Mesenchymal stem cell (in vitro differentiated cells and primary cell): Measurements from ENCODE around the gene ULK4.

ENCODE experiments used
- DNase-seq: peaks from one replicate; pipeline ENCODE4 v3.0.0-alpha.2; 2013
- H2AFZ ChIP-seq: one replicate; pipeline ENCODE4 v1.6.1; 2013; ENCODE audit warnings: low read depth, mild to moderate bottlenecking, control low read depth, inconsistent platforms, low read length, moderate library complexity
- H2AK5ac ChIP-seq: 2 replicates; pipeline ENCODE4 v1.6.1; 2013; ENCODE audit warnings: low read length, moderate library complexity, mild to moderate bottlenecking, inconsistent platforms; ENCODE audit not compliant: severe bottlenecking
- H2BK120ac ChIP-seq: one replicate; pipeline ENCODE4 v1.6.1; 2013; ENCODE audit warnings: low read depth, mild to moderate bottlenecking, inconsistent platforms, low read length, moderate library complexity
- H2BK12ac ChIP-seq, 2 experiments: one replicate each; pipeline ENCODE4 v1.6.1; 2013; ENCODE audit warnings: inconsistent platforms in 2 of 2, low read length in 2 of 2, mild to moderate bottlenecking in 2 of 2, moderate library complexity in 2 of 2, control low read depth in 1 of 2
- H2BK15ac ChIP-seq: one replicate; pipeline ENCODE4 v1.6.1; 2013; ENCODE audit warnings: mild to moderate bottlenecking, low read depth, inconsistent platforms; ENCODE audit not compliant: poor library complexity, severe bottlenecking
- H2BK5ac ChIP-seq: 2 replicates; pipeline ENCODE4 v1.6.1; 2013; ENCODE audit warnings: low read depth, mild to moderate bottlenecking, low read length, control low read depth, inconsistent platforms; ENCODE audit not compliant: poor library complexity, severe bottlenecking
- H3K14ac ChIP-seq, 2 experiments: one replicate each; pipeline ENCODE4 v1.6.1; 2013; ENCODE audit warnings: inconsistent platforms in 2 of 2, low read length in 2 of 2, control low read depth in 1 of 2, mild to moderate bottlenecking in 1 of 2, moderate library complexity in 1 of 2
- H3K18ac ChIP-seq, 2 experiments: one replicate each; pipeline ENCODE4 v1.6.1; 2013; ENCODE audit warnings: inconsistent platforms in 2 of 2, low read length in 2 of 2, control low read depth in 1 of 2, low read depth in 1 of 2, mild to moderate bottlenecking in 1 of 2
- H3K23ac ChIP-seq, 2 experiments: one replicate each; pipeline ENCODE4 v1.6.1; 2013; ENCODE audit warnings: inconsistent platforms in 2 of 2, low read length in 2 of 2, mild to moderate bottlenecking in 2 of 2, moderate library complexity in 2 of 2, control low read depth in 1 of 2
- H3K27ac ChIP-seq: 2 replicates; pipeline ENCODE4 v1.5.1; 2013; ENCODE audit warnings: mild to moderate bottlenecking, moderate library complexity, low read length, control low read depth, inconsistent platforms; ENCODE audit not compliant: poor library complexity, severe bottlenecking
- H3K27me3 ChIP-seq, 2 experiments: 2 replicates each; pipeline versions ENCODE4 v1.6.1 to v1.7.0; 2013; ENCODE audit warnings: low read length in 2 of 2, mild to moderate bottlenecking in 2 of 2, moderate library complexity in 2 of 2, control low read depth in 1 of 2, inconsistent platforms in 1 of 2; ENCODE audit not compliant: control insufficient read depth in 1 of 2, insufficient read depth in 1 of 2
- H3K36me3 ChIP-seq, 2 experiments: 2 replicates each; pipeline versions ENCODE4 v1.6.1 to v1.7.0; 2013; ENCODE audit warnings: low read length in 2 of 2, control low read depth in 1 of 2, inconsistent platforms in 1 of 2, low read depth in 1 of 2, mild to moderate bottlenecking in 1 of 2; ENCODE audit not compliant: insufficient read depth in 2 of 2, control insufficient read depth in 1 of 2
- H3K4ac ChIP-seq, 2 experiments: one replicate each; pipeline ENCODE4 v1.6.1; 2013; ENCODE audit warnings: inconsistent platforms in 2 of 2, low read length in 2 of 2, mild to moderate bottlenecking in 2 of 2, moderate library complexity in 2 of 2, control low read depth in 1 of 2, low read depth in 1 of 2
- H3K4me1 ChIP-seq: 2 replicates; pipeline ENCODE4 v1.6.1; 2013; ENCODE audit warnings: low read depth, low read length, control low read depth; ENCODE audit not compliant: control insufficient read depth, insufficient read depth
- H3K4me2 ChIP-seq: 2 replicates; pipeline ENCODE4 v1.6.1; 2013; ENCODE audit warnings: low read length, mild to moderate bottlenecking, inconsistent platforms; ENCODE audit not compliant: poor library complexity, severe bottlenecking
- H3K4me3 ChIP-seq, 2 experiments: 2 replicates each; pipeline versions ENCODE4 v1.5.1 to v1.7.0; 2013; ENCODE audit warnings: low read length in 2 of 2, mild to moderate bottlenecking in 2 of 2, control low read depth in 1 of 2, low read depth in 1 of 2; ENCODE audit not compliant: insufficient read depth in 1 of 2
- H3K79me1 ChIP-seq: replicated peaks from 2 replicates; pipeline ENCODE4 v1.6.1; 2013; ENCODE audit warnings: mild to moderate bottlenecking, control low read depth, low read length, inconsistent platforms; ENCODE audit not compliant: poor library complexity, severe bottlenecking
- H3K9ac ChIP-seq: 2 replicates; pipeline ENCODE4 v1.7.0; 2013; ENCODE audit warnings: mild to moderate bottlenecking, low read length, moderate library complexity
- H3K9me3 ChIP-seq: 2 replicates; pipeline ENCODE4 v1.7.0; 2013; ENCODE audit warnings: mild to moderate bottlenecking, low read length; ENCODE audit not compliant: control insufficient read depth
- H4K8ac ChIP-seq: one replicate; pipeline ENCODE4 v1.6.1; 2013; ENCODE audit warnings: inconsistent platforms, mild to moderate bottlenecking, low read length, moderate library complexity
- H4K91ac ChIP-seq: one replicate; pipeline ENCODE4 v1.6.1; 2013; ENCODE audit warnings: mild to moderate bottlenecking, low read length, inconsistent platforms
- WGBS: methylation state at CpG from one replicate; pipeline ENCODE4 v1.1.7; 2013; ENCODE audit warnings: mixed read lengths; 5-methylcytosine and 5-hydroxymethylcytosine counted together

Gene ULK4

DNA sequence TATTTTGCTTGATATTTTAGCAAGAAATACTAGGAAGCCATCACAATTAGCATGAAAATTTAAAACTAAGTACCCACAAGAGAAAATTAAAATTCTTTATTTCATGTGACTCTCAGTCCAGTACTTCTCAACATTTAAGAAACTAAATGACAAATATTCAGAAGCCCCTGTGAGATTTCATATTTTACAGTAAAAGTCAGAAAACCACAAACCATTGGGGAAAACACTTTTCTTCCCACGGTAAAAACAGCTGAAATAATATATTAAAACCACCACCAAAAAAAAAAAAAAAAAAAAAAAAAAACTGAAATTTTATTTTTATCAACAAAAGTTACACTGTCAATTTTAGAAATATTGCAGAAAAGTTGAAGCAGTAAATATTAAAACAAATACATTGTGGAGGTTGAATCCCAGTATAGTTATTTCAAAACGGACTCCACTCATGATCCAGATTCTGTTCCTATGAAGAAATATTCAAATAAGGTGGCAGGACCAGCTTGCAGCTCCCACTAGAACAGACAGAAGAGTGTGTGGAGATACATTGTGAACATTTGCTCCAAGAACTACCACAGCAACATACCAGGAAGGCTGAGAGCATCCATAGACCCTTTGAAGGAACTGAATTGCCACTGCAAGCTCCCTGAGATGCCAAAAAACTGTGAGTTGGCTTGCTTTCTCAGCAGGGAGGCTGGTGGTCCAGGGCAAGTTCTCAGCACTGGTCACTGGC, 454.4 kb downstream of the ULK4 start:
- Histone ChIP-seq H2BK15ac (no peak overlapping the region), H2AK5ac (no peak overlapping the region), H3K36me3 (no peaks in the 10 kb centered on the region), H3K4ac (no peak overlapping the region), H3K4me2 (no peak overlapping the region), H4K91ac (no peak overlapping the region), H3K23ac (no peak overlapping the region), H3K14ac (no peak overlapping the region), H3K27ac (no peak overlapping the region), H2BK12ac (no peak overlapping the region), H2BK5ac (no peak overlapping the region), H3K9ac (no peak overlapping the region), H3K79me1 (no peaks in the 10 kb centered on the region), H3K9me3 (peaks cover 11% of the 10 kb centered on the region), H4K8ac (no peak overlapping the region), H2AFZ (no peak overlapping the region), H2BK120ac (no peak overlapping the region), H3K27me3 (no peaks in the 10 kb centered on the region), H3K4me3 (no peak overlapping the region), H3K18ac (no peak overlapping the region), H3K4me1 (peaks cover 3% of the 10 kb centered on the region)
- 13% methylated on average over 1 of the region's 2 CpGs for WGBS
- no peak for DNase-seq

GRCh38 chr3:41503998-41504623, 457.8 kb downstream of the ULK4 start:
- Histone ChIP-seq H2AK5ac (no peak overlapping the region), H3K4me3 (no peak overlapping the region), H3K4me1 (peaks cover 3% of the 10 kb centered on the region), H2AFZ (no peak overlapping the region), H3K4me2 (no peak overlapping the region), H2BK120ac (no peak overlapping the region), H4K8ac (no peak overlapping the region), H3K36me3 (no peaks in the 10 kb centered on the region), H3K14ac (no peak overlapping the region), H3K27me3 (no peaks in the 10 kb centered on the region), H2BK15ac (no peak overlapping the region), H4K91ac (no peak overlapping the region), H2BK5ac (no peak overlapping the region), H2BK12ac (no peak overlapping the region), H3K18ac (no peak overlapping the region), H3K79me1 (no peaks in the 10 kb centered on the region), H3K4ac (no peak overlapping the region), H3K27ac (no peak overlapping the region), H3K23ac (no peak overlapping the region), H3K9ac (no peak overlapping the region), H3K9me3 (peaks cover 5% of the 10 kb centered on the region)
- DNase-seq: no peak

DNA sequence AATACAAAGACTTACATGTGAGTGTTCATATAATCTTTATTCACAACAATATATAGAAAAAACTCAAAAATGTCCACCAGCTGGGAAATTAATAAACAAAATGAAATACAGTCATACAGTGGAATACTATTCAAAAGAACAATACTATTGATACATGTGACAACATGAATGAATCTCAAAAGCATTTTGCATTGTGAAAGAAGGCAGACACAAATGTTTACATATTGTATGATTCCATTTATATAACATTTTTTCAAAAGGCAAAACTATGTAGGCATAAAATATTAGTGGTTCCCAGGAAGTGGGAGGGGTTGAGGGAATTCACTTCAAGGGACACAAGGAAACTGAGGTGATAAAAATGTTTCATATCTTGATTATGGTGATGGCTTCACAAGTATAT, 459.4 kb downstream of the ULK4 start:
- Histone ChIP-seq H2BK15ac (no peak overlapping the region), H3K18ac (no peak overlapping the region), H3K79me1 (no peaks in the 10 kb centered on the region), H3K14ac (no peak overlapping the region), H2BK12ac (no peak overlapping the region), H4K91ac (no peak overlapping the region), H4K8ac (no peak overlapping the region), H2BK5ac (no peak overlapping the region), H3K4me3 (no peak overlapping the region), H3K36me3 (no peaks in the 10 kb centered on the region), H3K23ac (no peak overlapping the region), H3K27ac (no peak overlapping the region), H2BK120ac (no peak overlapping the region), H3K27me3 (no peaks in the 10 kb centered on the region), H3K9me3 (no peaks in the 10 kb centered on the region), H3K4me1 (no peaks in the 10 kb centered on the region), H3K4ac (no peak overlapping the region), H2AK5ac (no peak overlapping the region), H3K9ac (no peak overlapping the region), H2AFZ (no peak overlapping the region), H3K4me2 (no peak overlapping the region)
- DNase-seq: no peak

- Histone ChIP-seq H4K91ac (no peak overlapping the region), H3K27me3 (no peaks in the 10 kb centered on the region), H3K4me2 (no peak overlapping the region), H4K8ac (no peak overlapping the region), H2BK12ac (no peak overlapping the region), H3K4ac (no peak overlapping the region), H3K4me3 (no peak overlapping the region), H3K27ac (no peak overlapping the region), H2BK120ac (no peak overlapping the region), H2BK15ac (no peak overlapping the region), H3K9ac (no peak overlapping the region), H3K79me1 (no peaks in the 10 kb centered on the region), H2AFZ (no peak overlapping the region), H3K4me1 (no peaks in the 10 kb centered on the region), H3K14ac (no peak overlapping the region), H2AK5ac (no peak overlapping the region), H3K18ac (no peak overlapping the region), H3K9me3 (no peaks in the 10 kb centered on the region), H3K23ac (no peak overlapping the region), H3K36me3 (no peaks in the 10 kb centered on the region), H2BK5ac (no peak overlapping the region)
- DNase-seq: no peak
- WGBS: 100% methylated on average over 1 of the region's 1 CpG
These were observed 459.9 kb downstream of the ULK4 start for GRCh38 chr3:41502023-41502422.
